Activated CD8-positive, alpha-beta T cell treated with anti-CD3 and anti-CD28 coated beads for 36 hours (primary cell): ENCODE measurements around the gene TAF11. TPM values are rescaled to one million over a fixed set of nuclear protein-coding genes. Genes with fewer than 3 reads are reported as not detected.

Experiments used
- ATAC-seq: fragments of 200-7000 bp; cut with Tn5 transposase; one replicate; pipeline ENCODE4 v1.10.0; 2021; ENCODE audit warnings: mild to moderate bottlenecking, moderate library complexity
- CTCF ChIA-PET: fragments of 350-600 bp; sonication (Branson Sonifier 250); formaldehyde crosslinking; loops from one replicate; lab custom pipeline; 2021; ENCODE audit warnings: antibody characterized with exemption; lab: Charles Lee
- POLR2A ChIA-PET: fragments of 350-600 bp; sonication (Branson Sonifier 250); formaldehyde crosslinking; loops from one replicate; lab custom pipeline; 2021; ENCODE audit warnings: antibody characterized with exemption; lab: Charles Lee
- DNase-seq: peaks from one replicate; pipeline ENCODE4 v3.0.0-alpha.2; 2020
- H3K27ac Mint-ChIP-seq: one replicate; pipeline ENCODE4 v1.8.0; 2021; ENCODE audit warnings: mild to moderate bottlenecking, mixed read lengths
- H3K27me3 Mint-ChIP-seq: one replicate; pipeline ENCODE4 v1.8.0; 2021; ENCODE audit warnings: mixed read lengths
- H3K36me3 Mint-ChIP-seq: one replicate; pipeline ENCODE4 v1.8.0; 2021; ENCODE audit warnings: low read depth, mixed read lengths
- H3K4me1 Mint-ChIP-seq: one replicate; pipeline ENCODE4 v1.8.0; 2021; ENCODE audit warnings: low read depth, mixed read lengths
- H3K4me3 Mint-ChIP-seq: one replicate; pipeline ENCODE4 v1.8.0; 2021; ENCODE audit warnings: mild to moderate bottlenecking, moderate library complexity, mixed read lengths
- H3K9me3 Mint-ChIP-seq: one replicate; pipeline ENCODE4 v1.8.0; 2021; ENCODE audit warnings: mixed read lengths
- CTCF ChIP-seq: fragments of 200-600 bp; IDR thresholded peaks from one replicate; pipeline ENCODE4 v1.8.0; 2022; ENCODE audit warnings: antibody characterized with exemption, mild to moderate bottlenecking
- intact Hi-C: fragments of 100-400 bp; cut with micrococcal nuclease; formaldehyde crosslinking; loops from one replicate; pipeline ENCODE4 v1.10.0; 2022
- total RNA-seq, 2 experiments: library from RNA; stranded (reverse); gene quantifications; one replicate each; pipeline ENCODE4 v1.2.3, GENCODE V29; 2021

TAF11 gene
- total RNA-seq, 2 experiments from 2014 or later = 29.3 to 29.4 TPM

DNA sequence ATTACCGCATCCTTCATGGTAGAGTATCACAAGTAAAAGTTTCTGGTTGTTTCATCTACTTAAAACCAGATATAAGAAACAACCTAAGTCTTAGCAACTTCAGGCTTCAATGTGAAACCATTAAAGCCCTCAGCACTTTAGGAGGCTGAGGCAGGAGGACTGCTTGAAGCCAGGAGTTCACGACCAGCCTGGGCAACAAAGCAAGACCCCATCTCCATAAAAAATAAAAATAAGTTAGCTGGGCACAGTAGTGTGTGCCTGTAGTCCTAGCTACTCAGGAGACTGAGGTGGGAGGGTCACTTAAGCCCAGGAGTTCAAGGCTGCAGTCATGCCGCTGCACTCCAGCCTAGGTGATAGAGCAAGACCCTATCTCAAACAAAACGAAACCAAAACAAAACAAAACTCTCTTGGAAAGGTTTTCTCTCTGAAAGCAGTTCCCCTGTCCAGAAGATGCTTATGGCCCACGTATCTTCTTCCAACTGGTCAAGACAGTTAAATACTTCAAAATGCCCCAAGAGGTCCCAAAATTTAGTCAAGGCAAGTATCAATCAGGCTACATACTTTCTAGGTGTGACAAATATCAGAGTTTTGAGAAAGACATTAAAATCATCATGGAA, 9.9 kb downstream of the TAF11 start:
- Mint-ChIP-seq H3K27me3 (no peaks in the 10 kb centered on the region), H3K9me3 (no peaks in the 10 kb centered on the region), H3K27ac (peak overlapping the region; percentile 50), H3K36me3 (peaks cover 29% of the 10 kb centered on the region), H3K4me1 (peaks cover 6% of the 10 kb centered on the region), H3K4me3 (no peak overlapping the region)
- POLR2A ChIA-PET = no interaction called here
- no peak for DNase-seq
- CTCF ChIA-PET = interaction anchor here (1.0 kb wide), 1 partner anchor 9 kb away, joined by 3 read pairs; no protein-coding TSS in a partner anchor
- no peak for TF ChIP-seq CTCF
- intact Hi-C loops = no loop called here
- ATAC-seq = no peak

GRCh38 chr6:34877259-34877658, 10.6 kb downstream of the TAF11 start:
- DNase-seq (no peak), ATAC-seq (no peak)
- no peaks in the 10 kb centered on the region for H3K9me3 Mint-ChIP-seq
- intact Hi-C loops = no loop called here
- H3K27me3 Mint-ChIP-seq = no peaks in the 10 kb centered on the region
- CTCF ChIA-PET = no interaction called here
- H3K36me3 Mint-ChIP-seq = peaks cover 30% of the 10 kb centered on the region
- H3K4me3 Mint-ChIP-seq = no peak overlapping the region
- POLR2A ChIA-PET = interaction anchor here (1.0 kb wide), 1 partner anchor 10 kb away, joined by 3 read pairs; the partner anchor contains the start of gene TAF11
- no peak overlapping the region for H3K27ac Mint-ChIP-seq
- peaks cover 4% of the 10 kb centered on the region for H3K4me1 Mint-ChIP-seq
- no peak for TF ChIP-seq CTCF

GRCh38 chr6:34876472-34876871, 11.4 kb downstream of the TAF11 start:
- Mint-ChIP-seq H3K9me3 (no peaks in the 10 kb centered on the region), H3K36me3 (peaks cover 31% of the 10 kb centered on the region), H3K4me3 (no peak overlapping the region), H3K27me3 (no peaks in the 10 kb centered on the region), H3K4me1 (peaks cover 4% of the 10 kb centered on the region), H3K27ac (no peak overlapping the region)
- TF ChIP-seq CTCF = no peak
- ChIA-PET CTCF (interaction anchor here (1.2 kb wide), 1 partner anchor 9 kb away, joined by 4 read pairs; no protein-coding TSS in a partner anchor), POLR2A (interaction anchor here (1.0 kb wide), 1 partner anchor 11 kb away, joined by 3 read pairs; the partner anchor contains the start of gene TAF11)
- ATAC-seq (no peak), DNase-seq (no peak)
- intact Hi-C loops = no loop called here

GRCh38 chr6:34875292-34876213, 12.3 kb downstream of the TAF11 start:
- TF ChIP-seq CTCF = no peak
- POLR2A ChIA-PET = interaction anchor here (0.7 kb wide), 1 partner anchor 10 kb away, joined by 4 read pairs; no protein-coding TSS in a partner anchor
- Mint-ChIP-seq H3K36me3 (peaks cover 30% of the 10 kb centered on the region), H3K4me1 (peaks cover 4% of the 10 kb centered on the region), H3K9me3 (no peaks in the 10 kb centered on the region), H3K27ac (no peak overlapping the region), H3K4me3 (no peak overlapping the region), H3K27me3 (no peaks in the 10 kb centered on the region)
- CTCF ChIA-PET = interaction anchor here (1.2 kb wide), 1 partner anchor 10 kb away, joined by 4 read pairs; no protein-coding TSS in a partner anchor
- intact Hi-C loops = no loop called here
- no peak for ATAC-seq
- no peak for DNase-seq
